ENCODE data around the gene PIP5K1A.
A peak's percentile ranks its signal among the peaks of the same experiment; 100 is the strongest.
"Not testable (repeated sequence)": the region's sequence is repeated elsewhere in the genome, so short reads cannot be mapped to it uniquely, and the experiment has no call there.

PIP5K1A gene

DNA sequence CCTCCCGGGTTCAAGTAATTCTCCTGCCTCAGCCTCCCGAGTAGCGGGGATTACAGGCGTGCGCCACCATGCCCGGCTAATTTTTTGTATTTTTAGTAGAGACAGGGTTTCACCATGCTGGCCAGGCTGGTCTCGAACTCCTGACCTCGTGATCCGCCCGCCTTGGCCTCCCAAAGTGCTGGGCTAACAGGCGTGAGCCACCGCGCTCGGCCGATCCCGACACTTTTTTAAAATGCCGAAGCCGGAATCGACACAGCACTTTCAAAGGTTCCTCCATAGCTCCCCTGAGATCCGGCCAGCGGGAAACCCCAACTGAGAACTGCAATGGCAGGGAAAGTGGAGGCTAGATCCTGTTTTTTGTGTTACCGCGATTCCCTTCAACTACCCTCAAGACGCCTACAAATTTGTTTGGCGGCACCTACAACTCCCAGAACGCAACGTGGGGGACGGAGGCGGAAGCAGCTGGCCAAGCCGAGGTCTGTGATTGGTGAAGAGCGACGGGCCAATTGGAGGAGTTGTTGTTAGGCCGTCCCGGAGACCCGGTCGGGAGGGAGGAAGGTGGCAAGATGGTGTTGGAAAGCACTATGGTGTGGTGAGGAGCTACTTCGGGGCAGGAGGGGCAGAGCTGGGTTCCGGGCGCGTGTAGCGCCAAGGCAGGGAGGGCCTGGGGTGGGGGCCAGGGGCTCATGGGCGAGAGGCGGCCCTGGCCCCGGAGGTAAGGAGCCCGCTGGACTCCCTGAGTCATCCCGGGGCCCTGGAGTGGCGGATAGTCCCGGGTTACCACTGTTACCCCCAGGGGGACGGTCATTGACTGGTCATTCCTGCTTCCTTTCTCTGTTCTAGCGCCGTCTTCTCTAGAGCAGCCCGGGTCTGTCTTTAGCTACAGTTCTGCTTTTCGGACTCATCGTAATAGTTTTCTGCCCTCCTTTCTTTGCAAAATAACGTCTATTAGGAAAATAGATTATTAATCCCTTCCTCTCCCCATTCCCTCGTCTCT, 56.2 kb downstream of the PIP5K1A start, which contains the start of gene PSMD4:
PSMD4 (plus strand) TSS at position 518 of the 997 bp plus-strand sequence; CDS start at position 567, 49 bp downstream.
- DNase-seq (ENCODE audit: low read depth), result peak; percentile 83

DNA sequence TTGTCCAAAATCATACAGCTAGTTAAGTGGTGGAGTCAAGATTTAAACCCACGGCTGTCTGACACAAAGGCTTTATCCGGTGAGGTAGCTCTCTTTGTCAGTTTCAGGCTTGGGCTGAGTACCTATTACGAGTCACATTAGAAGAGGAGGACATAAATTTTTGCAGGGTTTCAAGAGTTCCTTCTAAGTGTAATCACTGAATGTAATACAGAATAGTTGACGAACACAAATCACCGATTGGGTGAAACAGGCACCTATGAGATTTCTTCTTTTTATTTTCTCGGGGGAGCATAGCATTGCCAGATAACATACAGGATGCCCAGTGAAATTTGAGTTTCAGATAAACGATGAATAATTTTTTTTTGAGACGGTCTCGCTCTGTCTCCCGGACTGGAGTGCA, 57.0 kb downstream of the PIP5K1A start:
- DNase-seq (ENCODE audit: low read depth), result no peak

DNA sequence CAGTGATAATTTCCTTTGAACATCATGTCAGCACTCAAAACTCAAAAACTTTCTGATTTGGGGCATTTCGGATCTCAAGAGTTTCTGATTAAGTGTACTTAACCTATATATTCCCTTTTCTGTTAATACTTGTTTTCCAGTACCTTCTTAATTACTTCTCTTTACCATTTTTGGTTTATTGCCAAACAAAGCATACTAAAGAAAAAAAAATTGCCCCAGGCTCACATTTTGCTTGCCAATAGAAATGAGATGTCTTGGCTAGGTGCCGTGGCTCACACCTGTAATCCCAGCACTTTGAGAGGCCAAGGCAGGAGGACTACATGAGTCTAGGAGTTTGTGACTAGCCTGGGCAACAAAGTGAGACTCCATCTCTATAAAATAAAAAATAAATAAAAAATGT, 61.0 kb downstream of the PIP5K1A start:
- DNase-seq (ENCODE audit: low read depth), result no peak

DNA sequence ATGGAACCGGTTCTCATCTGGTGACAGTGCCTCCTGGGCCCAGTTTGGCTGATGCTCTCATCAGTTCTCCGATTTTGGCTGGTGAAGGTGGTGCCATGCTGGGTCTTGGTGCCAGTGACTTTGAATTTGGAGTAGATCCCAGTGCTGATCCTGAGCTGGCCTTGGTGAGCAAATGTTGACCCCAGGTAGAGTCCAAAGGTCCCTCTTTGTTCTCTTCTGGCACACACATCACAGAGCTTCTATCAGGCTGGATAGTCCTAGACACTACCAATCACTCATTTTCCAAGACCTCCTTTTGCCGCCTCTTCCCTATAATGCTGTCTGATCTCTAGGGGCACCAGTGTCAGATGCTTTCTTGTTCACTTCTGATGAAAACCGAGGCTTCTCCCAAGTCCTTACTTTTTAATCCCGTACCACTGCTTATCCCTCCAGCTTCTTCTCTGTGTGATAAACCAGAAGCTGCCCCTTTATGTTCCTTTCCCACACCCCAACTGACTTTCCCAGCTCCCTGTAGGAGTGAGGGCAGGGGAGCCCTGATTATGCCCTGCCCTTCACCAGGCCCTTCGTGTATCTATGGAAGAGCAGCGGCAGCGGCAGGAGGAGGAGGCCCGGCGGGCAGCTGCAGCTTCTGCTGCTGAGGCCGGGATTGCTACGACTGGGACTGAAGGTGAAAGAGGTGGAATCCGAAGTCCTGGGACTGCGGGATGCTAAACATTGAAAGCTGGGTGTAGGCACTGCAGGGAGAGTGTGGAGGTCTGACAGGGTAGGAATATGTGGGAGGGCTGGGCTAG, 67.3 kb downstream of the PIP5K1A start:
- DNase-seq (ENCODE audit: low read depth), result no peak

DNA sequence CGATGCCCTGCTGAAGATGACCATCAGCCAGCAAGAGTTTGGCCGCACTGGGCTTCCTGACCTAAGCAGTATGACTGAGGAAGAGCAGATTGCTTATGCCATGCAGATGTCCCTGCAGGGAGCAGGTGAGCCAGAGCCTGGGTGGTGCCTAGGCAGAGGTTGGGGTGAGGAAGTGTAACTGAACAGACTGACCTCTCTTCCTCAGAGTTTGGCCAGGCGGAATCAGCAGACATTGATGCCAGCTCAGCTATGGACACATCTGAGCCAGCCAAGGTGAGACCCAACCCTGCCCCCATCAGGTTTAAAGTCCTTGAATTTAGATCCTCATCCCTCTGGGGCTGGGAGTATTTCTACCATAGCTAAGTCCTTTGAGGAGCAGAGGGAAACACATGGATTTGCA, 68.0 kb downstream of the PIP5K1A start:
- no peak for DNase-seq (ENCODE audit: low read depth)

DNA sequence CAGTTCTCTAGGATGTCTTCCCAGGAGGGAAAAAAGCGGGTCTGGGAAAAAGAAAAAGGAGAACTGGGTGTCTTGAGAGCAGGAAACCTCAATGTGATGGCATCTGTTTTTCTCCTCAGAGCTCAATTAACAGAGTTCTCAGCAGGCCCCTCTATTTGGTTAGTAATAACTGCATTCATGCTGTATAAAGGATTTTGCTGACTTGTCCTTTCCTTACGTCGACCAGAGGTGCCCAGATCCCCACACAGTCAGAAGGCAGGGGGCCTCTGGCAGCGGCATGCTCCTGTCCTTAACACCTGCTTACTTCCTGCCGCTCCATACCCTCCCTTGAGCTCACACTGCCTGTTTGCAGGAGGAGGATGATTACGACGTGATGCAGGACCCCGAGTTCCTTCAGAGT, 68.5 kb downstream of the PIP5K1A start:
- DNase-seq (ENCODE audit: low read depth), result no peak

DNA sequence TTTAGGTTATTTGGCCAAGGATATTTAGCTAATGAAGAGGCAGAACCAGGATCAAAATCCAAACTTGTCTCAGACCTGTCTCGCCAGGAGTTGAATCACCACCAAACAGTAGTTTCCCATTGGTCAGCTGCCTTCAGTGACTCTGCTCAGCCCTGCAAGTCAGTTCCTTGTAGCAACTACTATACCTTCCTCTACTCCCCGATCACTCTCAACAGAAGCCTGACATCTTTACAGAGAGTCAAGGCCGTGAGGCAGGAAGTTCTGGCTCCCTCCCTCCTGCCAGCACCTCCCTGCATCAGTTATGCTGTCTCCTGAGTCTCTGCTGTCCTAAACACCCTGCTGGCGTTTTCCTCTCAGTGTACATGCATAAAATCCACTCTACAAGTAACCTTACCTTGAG, 69.4 kb downstream of the PIP5K1A start:
- no peak for DNase-seq (ENCODE audit: low read depth)

DNA sequence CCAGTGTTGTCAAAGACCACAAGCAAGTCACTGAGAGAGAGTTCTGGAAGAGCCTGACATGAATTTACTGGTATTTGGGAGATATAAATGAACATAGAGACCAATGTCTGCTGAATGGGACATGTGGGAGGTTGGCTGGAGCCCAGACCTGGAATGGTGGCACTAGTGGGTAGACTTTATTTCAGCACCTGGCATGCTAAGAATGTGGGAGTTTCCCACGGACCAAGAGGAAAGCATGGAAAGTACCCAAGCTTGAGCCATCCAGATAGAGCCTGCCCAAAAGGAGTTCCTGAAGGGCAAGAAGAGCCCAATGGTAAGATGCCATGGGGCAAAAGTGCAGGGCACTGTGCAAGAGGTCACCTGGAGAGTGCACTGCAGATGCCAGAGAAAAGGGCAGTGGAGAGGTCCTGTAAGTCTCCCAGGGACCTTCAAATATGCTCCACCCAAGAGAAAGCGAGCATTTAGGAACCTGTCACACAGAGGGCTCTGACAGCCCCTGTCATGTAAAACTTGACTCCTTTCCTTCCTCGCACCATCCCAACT, 75.6 kb downstream of the PIP5K1A start:
- DNase-seq (ENCODE audit: low read depth), result no peak

DNA sequence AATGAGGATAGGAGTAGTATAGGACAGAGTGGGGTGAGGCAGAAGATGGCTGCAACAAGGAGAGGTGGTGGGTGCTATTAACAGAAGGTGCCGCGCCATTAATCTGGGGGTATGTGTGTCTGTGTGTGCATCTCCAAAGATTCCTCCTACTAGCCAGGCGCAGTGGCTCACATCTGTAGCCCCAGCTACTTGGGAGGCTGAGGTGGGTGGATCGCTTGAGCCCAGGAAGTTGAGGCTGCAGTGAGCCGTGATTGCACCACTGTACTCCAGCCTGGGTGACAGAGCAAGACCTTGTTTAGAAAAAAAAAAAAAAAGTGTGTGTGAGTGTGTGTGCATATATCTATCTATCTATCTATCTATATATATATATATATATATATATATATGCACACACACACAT, 77.0 kb downstream of the PIP5K1A start:
- not testable (repeated sequence) for DNase-seq (ENCODE audit: low read depth)

DNA sequence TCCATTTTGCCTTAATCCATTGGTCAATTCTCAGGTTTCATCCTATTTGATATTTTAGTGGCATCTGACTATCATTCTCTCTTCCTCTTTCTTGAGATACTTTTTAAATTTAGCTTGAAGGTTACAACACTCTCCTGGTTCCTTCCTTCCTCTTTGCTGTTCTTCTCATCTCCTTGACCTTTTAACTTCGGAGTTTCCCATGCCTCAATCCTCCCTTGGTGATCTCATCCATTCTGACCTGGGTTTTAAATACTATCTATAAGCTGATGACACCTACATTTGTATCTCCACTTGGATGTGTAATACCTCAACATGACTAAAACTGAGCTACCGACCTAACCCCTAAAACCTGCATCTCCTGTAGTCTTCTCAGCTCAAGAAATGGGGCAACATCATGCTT, 78.9 kb downstream of the PIP5K1A start:
- no peak for DNase-seq (ENCODE audit: low read depth)

DNA sequence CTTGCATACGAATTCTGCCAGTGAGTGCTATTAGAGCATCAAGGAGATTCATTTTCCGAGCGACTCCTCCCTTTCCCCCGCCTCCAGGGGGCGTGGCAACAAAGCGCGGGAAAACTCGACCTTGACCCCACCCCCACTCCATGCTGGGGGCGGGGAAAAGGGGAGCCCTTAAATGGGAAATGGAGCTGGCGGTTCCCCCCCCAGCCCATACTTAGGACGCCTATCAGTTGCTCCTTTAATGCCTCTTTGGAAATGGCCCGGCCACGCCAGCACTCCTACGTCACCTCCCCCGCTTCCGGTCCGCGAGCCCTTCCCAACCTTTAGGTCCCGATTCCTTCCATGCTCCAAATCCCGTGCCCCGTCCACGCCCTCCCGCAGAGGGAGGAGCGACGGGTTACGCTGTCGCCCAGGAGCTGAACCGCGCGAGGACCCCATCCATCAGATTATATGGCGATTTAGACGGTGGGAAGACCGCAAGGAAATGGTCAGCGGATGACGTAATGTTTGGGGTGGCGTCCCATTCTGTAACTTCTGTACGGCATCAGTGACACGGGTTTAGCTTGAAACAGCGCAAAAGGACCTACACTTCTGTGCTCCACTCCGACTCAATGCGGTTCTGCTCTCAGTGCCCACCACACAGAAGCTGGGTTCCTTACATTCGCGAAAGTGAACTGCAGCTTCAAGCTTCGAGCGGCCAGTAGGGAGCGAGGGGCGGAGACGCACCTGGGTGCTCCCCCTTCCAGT, 83.0 kb downstream of the PIP5K1A start:
- DNase-seq (ENCODE audit: low read depth), result peak; percentile 91

DNA sequence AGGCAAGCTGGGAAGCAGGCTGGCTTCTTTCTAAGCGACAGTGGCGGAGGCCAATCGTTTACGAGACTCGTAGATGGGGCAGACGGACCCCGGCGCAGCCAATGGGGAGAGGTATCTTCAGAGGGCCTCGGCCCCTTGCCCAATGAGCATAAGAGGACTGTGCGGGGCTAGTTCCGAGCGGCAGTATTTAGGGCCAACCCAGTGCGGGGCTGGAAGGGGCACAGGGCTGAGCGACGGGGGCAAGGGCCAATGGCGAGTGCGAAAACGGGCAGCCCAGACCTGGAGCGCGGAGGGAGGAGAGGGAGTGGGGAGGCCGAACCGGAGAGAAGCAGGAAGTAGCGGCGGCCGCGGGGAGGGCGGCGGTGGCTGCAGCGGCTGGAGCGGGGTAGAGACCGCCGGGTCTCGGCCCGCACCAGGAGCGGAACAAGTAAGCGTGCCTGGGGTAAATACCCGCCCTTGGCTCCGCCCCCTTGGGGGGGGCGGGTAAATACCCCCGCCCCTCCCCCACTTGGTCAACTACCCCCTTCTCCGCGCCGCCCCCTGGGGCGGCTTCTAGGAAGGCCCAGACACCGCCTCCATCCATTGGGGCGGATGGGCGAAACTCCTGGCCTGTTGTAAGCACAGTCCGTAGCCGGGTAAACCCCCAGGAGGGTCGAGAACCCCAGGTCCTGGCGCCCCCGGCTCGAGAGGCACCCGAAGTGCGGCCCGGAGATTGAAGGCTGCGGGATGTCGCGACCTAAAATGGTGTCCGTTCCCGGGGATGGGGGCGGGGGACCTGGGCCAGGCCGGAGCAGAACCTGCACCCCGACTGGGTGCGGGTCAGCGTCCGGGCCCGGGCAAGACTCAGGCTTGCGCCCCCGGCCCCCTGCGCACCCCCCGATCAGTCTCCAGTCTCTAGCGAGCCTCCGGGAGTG, 83.9 kb downstream of the PIP5K1A start, which contains the start of gene ZNF687:
ZNF687 (plus strand) TSS at position 331 of the 914 bp plus-strand sequence. CDS start 3,993 bp downstream, outside the sequence.
- DNase-seq (ENCODE audit: low read depth), result peak; percentile 98

DNA sequence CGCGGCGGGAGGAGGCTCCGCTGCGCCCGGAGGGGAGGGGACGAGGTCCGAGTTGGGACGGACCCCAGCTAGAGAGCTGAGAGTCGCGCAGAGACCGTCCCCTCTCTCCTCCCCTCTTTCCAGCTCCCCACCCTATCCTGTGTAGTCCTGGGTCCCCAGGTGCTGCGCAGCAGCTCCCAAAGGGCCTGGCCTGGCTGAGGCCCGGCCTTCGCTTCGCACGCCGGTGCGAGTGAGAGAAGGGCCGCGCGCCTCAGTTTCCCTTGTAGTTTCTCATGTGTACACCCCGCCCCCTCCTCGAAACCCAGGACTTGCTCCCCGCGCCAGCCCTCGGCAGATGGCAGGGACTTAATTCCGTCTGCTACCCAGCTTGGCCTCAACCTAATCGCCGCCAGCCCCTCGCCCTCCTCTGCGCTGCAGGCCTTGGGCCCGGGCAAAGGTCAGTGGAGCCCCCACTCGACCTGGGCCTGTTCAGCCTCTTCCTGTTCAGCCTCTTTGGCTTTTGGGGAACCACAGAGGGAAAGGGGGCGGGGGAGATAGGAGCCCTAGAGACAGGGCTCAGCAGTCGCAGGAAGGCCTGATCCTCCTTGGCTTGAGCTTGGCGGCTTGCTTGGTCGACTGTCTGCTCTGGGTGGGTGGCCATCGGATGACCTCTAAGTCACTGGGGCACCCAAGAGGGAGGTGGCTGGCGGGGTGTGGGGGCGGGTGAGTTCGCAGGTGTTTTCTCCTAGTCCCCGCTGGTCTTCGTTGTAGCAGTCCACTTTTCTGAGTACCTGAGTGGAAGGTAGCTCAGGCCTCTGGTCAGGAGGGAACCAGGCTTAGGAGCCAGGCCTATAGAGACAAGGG, 84.8 kb downstream of the PIP5K1A start:
- no peak for DNase-seq (ENCODE audit: low read depth)

DNA sequence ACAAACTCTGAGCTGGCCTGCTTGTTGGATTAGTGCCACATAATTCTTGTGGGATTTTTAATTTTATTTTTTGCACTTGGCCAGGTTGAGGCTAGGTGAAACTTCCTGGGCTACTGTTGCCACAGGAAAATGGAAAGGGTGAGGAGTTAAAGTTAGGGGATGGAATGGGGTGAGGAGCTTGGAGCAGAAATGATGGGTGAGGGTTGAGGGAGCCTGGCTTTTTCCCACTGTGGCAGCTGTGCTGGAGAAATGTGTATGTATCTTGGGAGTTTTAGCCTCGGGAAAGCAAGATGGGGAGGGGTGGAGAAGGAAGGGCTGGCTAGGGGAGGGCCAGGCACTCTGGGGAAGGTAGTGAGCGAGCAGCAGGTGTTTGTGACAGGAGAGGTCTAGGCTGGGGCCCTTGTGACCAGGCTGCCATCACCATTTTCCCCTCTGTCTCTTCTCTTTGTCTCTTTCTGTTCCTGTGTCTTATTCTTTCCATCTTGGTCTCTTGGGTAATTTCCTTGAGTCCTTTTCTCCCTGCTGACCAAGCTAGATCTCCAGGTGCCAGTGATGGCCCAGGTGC, 85.7 kb downstream of the PIP5K1A start:
- DNase-seq (ENCODE audit: low read depth), result no peak

DNA sequence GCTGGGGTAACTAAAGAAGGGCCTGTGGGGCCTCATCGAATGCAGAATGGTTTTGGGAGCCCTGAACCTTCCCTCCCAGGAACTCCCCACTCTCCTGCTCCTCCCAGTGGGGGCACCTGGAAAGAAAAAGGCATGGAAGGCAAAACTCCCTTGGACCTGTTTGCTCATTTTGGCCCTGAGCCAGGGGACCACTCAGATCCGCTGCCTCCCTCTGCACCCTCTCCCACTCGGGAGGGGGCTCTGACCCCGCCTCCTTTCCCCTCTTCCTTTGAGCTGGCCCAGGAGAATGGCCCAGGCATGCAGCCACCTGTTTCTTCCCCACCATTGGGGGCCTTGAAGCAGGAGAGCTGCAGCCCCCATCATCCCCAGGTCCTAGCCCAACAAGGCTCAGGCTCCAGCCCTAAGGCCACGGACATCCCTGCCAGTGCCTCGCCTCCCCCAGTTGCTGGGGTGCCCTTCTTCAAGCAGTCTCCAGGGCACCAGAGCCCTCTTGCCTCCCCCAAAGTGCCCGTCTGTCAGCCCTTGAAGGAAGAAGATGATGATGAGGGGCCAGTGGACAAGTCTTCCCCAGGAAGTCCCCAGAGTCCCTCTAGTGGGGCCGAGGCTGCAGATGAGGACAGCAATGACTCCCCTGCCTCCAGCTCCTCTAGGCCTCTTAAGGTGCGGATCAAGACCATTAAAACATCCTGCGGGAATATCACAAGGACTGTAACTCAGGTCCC, 88.4 kb downstream of the PIP5K1A start:
- no peak for DNase-seq (ENCODE audit: low read depth)

DNA sequence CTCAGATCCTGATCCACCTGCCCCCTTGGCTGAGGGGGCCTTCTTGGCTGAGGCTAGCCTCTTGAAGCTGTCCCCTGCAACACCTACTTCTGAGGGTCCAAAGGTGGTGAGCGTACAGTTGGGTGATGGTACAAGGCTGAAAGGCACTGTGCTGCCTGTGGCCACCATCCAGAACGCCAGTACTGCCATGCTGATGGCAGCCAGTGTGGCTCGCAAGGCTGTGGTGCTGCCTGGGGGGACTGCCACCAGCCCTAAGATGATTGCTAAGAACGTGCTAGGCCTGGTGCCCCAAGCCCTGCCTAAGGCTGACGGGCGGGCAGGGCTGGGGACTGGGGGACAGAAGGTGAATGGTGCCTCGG, 89.0 kb downstream of the PIP5K1A start:
- no peak for DNase-seq (ENCODE audit: low read depth)

DNA sequence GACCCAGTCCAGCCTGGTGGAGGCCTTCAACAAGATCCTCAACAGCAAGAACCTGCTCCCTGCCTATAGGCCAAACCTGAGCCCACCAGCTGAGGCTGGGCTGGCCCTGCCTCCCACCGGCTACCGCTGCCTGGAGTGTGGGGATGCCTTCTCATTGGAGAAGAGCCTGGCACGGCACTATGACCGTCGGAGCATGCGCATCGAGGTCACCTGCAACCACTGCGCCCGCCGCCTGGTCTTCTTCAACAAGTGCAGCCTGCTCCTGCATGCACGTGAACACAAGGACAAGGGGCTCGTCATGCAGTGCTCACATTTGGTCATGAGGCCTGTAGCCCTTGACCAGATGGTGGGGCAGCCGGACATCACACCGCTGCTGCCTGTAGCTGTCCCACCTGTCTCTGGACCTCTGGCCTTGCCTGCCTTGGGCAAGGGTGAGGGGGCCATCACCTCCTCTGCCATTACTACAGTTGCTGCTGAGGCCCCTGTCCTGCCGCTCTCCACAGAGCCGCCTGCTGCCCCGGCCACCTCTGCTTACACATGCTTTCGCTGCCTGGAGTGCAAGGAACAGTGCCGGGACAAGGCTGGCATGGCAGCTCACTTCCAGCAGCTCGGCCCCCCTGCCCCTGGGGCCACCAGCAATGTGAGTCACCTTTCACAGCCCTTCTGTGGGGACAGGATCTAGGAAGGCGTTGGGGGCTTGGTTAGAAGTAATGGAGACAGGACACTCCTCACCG, 89.6 kb downstream of the PIP5K1A start:
- no peak for DNase-seq (ENCODE audit: low read depth)

DNA sequence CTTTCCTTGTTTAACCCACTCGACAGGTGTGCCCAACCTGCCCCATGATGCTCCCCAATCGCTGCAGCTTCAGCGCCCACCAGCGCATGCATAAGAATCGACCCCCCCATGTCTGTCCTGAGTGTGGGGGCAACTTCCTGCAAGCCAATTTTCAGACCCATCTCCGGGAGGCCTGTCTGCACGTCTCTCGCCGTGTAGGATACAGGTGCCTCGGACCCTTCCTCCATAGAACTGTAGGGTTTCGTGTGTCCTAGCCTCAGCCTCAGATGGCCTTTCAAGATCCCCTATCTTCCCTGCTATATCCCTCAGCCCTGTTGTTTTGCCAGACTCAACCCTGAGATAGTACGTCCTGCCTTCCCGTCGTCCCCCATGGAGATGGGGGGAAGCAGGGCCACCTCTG, 90.2 kb downstream of the PIP5K1A start:
- DNase-seq (ENCODE audit: low read depth), result no peak
